ENCODE results near the gene UBE2S.
"Not testable (repeated sequence)": the region's sequence is repeated elsewhere in the genome, so short reads cannot be mapped to it uniquely, and the experiment has no call there.

The UBE2S gene

GRCh38 chr19:55426042-55426441 lies 18.5 kb upstream of the UBE2S start:
- peaks cover 12 to 48% of the 10 kb centered on the region in 2 experiments for H3K27me3 ChIP-seq (ENCODE audit: control insufficient read depth in 1 of 2, insufficient read depth in 1 of 2, low read length in 2 of 2)
- H3K9me3 ChIP-seq (ENCODE audit: control insufficient read depth, low read length), result no peaks in the 10 kb centered on the region
- no peaks in the 10 kb centered on the region for H3K36me3 ChIP-seq (ENCODE audit: control insufficient read depth in 1 of 2, insufficient read depth in 2 of 2, low read depth in 1 of 2, low read length in 2 of 2)
- H3K27ac ChIP-seq (ENCODE audit: low read length, poor library complexity, severe bottlenecking), result no peak overlapping the region
- H2BK12ac ChIP-seq (ENCODE audit: low read length in 2 of 2), result no peak overlapping the region
- H2AFZ ChIP-seq (ENCODE audit: low read depth, low read length), result no peak overlapping the region
- 78% methylated on average over 2 of the region's 2 CpGs for WGBS
- no peak for DNase-seq
- no peak overlapping the region for H3K4me3 ChIP-seq (ENCODE audit: insufficient read depth in 1 of 2, low read depth in 1 of 2, low read length in 2 of 2)
- no peak overlapping the region for H3K9ac ChIP-seq (ENCODE audit: low read length)
- no peak overlapping the region for H2BK15ac ChIP-seq (ENCODE audit: low read depth, poor library complexity, severe bottlenecking)
- H4K91ac ChIP-seq (ENCODE audit: low read length), result no peak overlapping the region
- H4K8ac ChIP-seq (ENCODE audit: low read length), result no peak overlapping the region
- H3K4me1 ChIP-seq (ENCODE audit: control insufficient read depth, insufficient read depth, low read depth, low read length), result no peaks in the 10 kb centered on the region
- no peak overlapping the region for H2BK5ac ChIP-seq (ENCODE audit: low read depth, low read length, poor library complexity, severe bottlenecking)
- no peak overlapping the region for H3K18ac ChIP-seq (ENCODE audit: low read depth in 1 of 2, low read length in 2 of 2)
- no peak overlapping the region for H2AK5ac ChIP-seq (ENCODE audit: low read length, severe bottlenecking)
- H2BK120ac ChIP-seq (ENCODE audit: low read depth, low read length), result no peak overlapping the region
- no peak overlapping the region for H3K23ac ChIP-seq (ENCODE audit: low read length in 2 of 2)
- no peaks in the 10 kb centered on the region for H3K79me1 ChIP-seq (replicated peaks; ENCODE audit: low read length, poor library complexity, severe bottlenecking)
- H3K4me2 ChIP-seq (ENCODE audit: low read length, poor library complexity, severe bottlenecking), result no peak overlapping the region
- no peak overlapping the region for H3K4ac ChIP-seq (ENCODE audit: low read depth in 1 of 2, low read length in 2 of 2)
- no peak overlapping the region for H3K14ac ChIP-seq (ENCODE audit: low read length in 2 of 2)

GRCh38 chr19:55424518-55424917 lies 16.9 kb upstream of the UBE2S start:
- 92% methylated on average over 3 of the region's 3 CpGs for WGBS

GRCh38 chr19:55423225-55424005 lies 15.8 kb upstream of the UBE2S start:
- Histone ChIP-seq H2BK5ac (ENCODE audit: low read depth, low read length, poor library complexity, severe bottlenecking) (no peak overlapping the region), H3K4me3 (ENCODE audit: insufficient read depth in 1 of 2, low read depth in 1 of 2, low read length in 2 of 2) (no peak overlapping the region), H3K4me1 (ENCODE audit: control insufficient read depth, insufficient read depth, low read depth, low read length) (no peaks in the 10 kb centered on the region), H3K9ac (ENCODE audit: low read length) (no peak overlapping the region), H2BK12ac (ENCODE audit: low read length in 2 of 2) (no peak overlapping the region), H3K14ac (ENCODE audit: low read length in 2 of 2) (no peak overlapping the region), H3K27me3 (ENCODE audit: control insufficient read depth in 1 of 2, insufficient read depth in 1 of 2, low read length in 2 of 2) (peaks cover 17 to 49% of the 10 kb centered on the region in 2 experiments), H2BK15ac (ENCODE audit: low read depth, poor library complexity, severe bottlenecking) (no peak overlapping the region), H3K18ac (ENCODE audit: low read depth in 1 of 2, low read length in 2 of 2) (no peak overlapping the region), H3K4ac (ENCODE audit: low read depth in 1 of 2, low read length in 2 of 2) (no peak overlapping the region), H4K8ac (ENCODE audit: low read length) (no peak overlapping the region), H3K79me1 (replicated peaks; ENCODE audit: low read length, poor library complexity, severe bottlenecking) (no peaks in the 10 kb centered on the region), H3K4me2 (ENCODE audit: low read length, poor library complexity, severe bottlenecking) (no peak overlapping the region), H3K36me3 (ENCODE audit: control insufficient read depth in 1 of 2, insufficient read depth in 2 of 2, low read depth in 1 of 2, low read length in 2 of 2) (no peaks in the 10 kb centered on the region), H2BK120ac (ENCODE audit: low read depth, low read length) (no peak overlapping the region), H2AFZ (ENCODE audit: low read depth, low read length) (no peak overlapping the region), H2AK5ac (ENCODE audit: low read length, severe bottlenecking) (no peak overlapping the region), H4K91ac (ENCODE audit: low read length) (no peak overlapping the region), H3K27ac (ENCODE audit: low read length, poor library complexity, severe bottlenecking) (no peak overlapping the region), H3K9me3 (ENCODE audit: control insufficient read depth, low read length) (no peaks in the 10 kb centered on the region), H3K23ac (ENCODE audit: low read length in 2 of 2) (no peak overlapping the region)
- no peak for DNase-seq
- WGBS, result 69% methylated on average over 10 of the region's 13 CpGs

More at GRCh38 chr19:55424518-55424917, 16.9 kb upstream of the UBE2S start:
- Histone ChIP-seq H2BK5ac (ENCODE audit: low read depth, low read length, poor library complexity, severe bottlenecking) (no peak overlapping the region), H4K8ac (ENCODE audit: low read length) (no peak overlapping the region), H3K23ac (ENCODE audit: low read length in 2 of 2) (no peak overlapping the region), H3K36me3 (ENCODE audit: control insufficient read depth in 1 of 2, insufficient read depth in 2 of 2, low read depth in 1 of 2, low read length in 2 of 2) (no peaks in the 10 kb centered on the region), H3K79me1 (replicated peaks; ENCODE audit: low read length, poor library complexity, severe bottlenecking) (no peaks in the 10 kb centered on the region), H2AK5ac (ENCODE audit: low read length, severe bottlenecking) (no peak overlapping the region), H2BK15ac (ENCODE audit: low read depth, poor library complexity, severe bottlenecking) (no peak overlapping the region), H3K27ac (ENCODE audit: low read length, poor library complexity, severe bottlenecking) (no peak overlapping the region), H2BK12ac (ENCODE audit: low read length in 2 of 2) (no peak overlapping the region), H3K4me1 (ENCODE audit: control insufficient read depth, insufficient read depth, low read depth, low read length) (no peaks in the 10 kb centered on the region), H3K9me3 (ENCODE audit: control insufficient read depth, low read length) (no peaks in the 10 kb centered on the region), H2BK120ac (ENCODE audit: low read depth, low read length) (no peak overlapping the region), H4K91ac (ENCODE audit: low read length) (no peak overlapping the region), H3K4ac (ENCODE audit: low read depth in 1 of 2, low read length in 2 of 2) (no peak overlapping the region), H2AFZ (ENCODE audit: low read depth, low read length) (no peak overlapping the region), H3K14ac (ENCODE audit: low read length in 2 of 2) (no peak overlapping the region), H3K4me3 (ENCODE audit: insufficient read depth in 1 of 2, low read depth in 1 of 2, low read length in 2 of 2) (no peak overlapping the region), H3K18ac (ENCODE audit: low read depth in 1 of 2, low read length in 2 of 2) (no peak overlapping the region), H3K4me2 (ENCODE audit: low read length, poor library complexity, severe bottlenecking) (no peak overlapping the region), H3K27me3 (ENCODE audit: control insufficient read depth in 1 of 2, insufficient read depth in 1 of 2, low read length in 2 of 2) (peaks cover 19 to 52% of the 10 kb centered on the region in 2 experiments), H3K9ac (ENCODE audit: low read length) (no peak overlapping the region)
- no peak for DNase-seq

GRCh38 chr19:55421281-55421680 lies 13.7 kb upstream of the UBE2S start:
- not testable (repeated sequence) for H4K91ac ChIP-seq (ENCODE audit: low read length); H2BK120ac ChIP-seq (ENCODE audit: low read depth, low read length); H3K27ac ChIP-seq (ENCODE audit: low read length, poor library complexity, severe bottlenecking); H3K4me3 ChIP-seq (ENCODE audit: insufficient read depth in 1 of 2, low read depth in 1 of 2, low read length in 2 of 2); H3K4me2 ChIP-seq (ENCODE audit: low read length, poor library complexity, severe bottlenecking); H3K9ac ChIP-seq (ENCODE audit: low read length); H3K4ac ChIP-seq (ENCODE audit: low read depth in 1 of 2, low read length in 2 of 2); H3K36me3 ChIP-seq (ENCODE audit: control insufficient read depth in 1 of 2, insufficient read depth in 2 of 2, low read depth in 1 of 2, low read length in 2 of 2); H3K79me1 ChIP-seq (replicated peaks; ENCODE audit: low read length, poor library complexity, severe bottlenecking); H3K18ac ChIP-seq (ENCODE audit: low read depth in 1 of 2, low read length in 2 of 2); H3K9me3 ChIP-seq (ENCODE audit: control insufficient read depth, low read length); H3K4me1 ChIP-seq (ENCODE audit: control insufficient read depth, insufficient read depth, low read depth, low read length); H4K8ac ChIP-seq (ENCODE audit: low read length); H3K14ac ChIP-seq (ENCODE audit: low read length in 2 of 2); DNase-seq; H2AFZ ChIP-seq (ENCODE audit: low read depth, low read length); H2AK5ac ChIP-seq (ENCODE audit: low read length, severe bottlenecking); H3K23ac ChIP-seq (ENCODE audit: low read length in 2 of 2); H2BK15ac ChIP-seq (ENCODE audit: low read depth, poor library complexity, severe bottlenecking); H2BK5ac ChIP-seq (ENCODE audit: low read depth, low read length, poor library complexity, severe bottlenecking); H2BK12ac ChIP-seq (ENCODE audit: low read length in 2 of 2)
- 76% methylated on average over 4 of the region's 4 CpGs for WGBS
- H3K27me3 ChIP-seq (ENCODE audit: control insufficient read depth in 1 of 2, insufficient read depth in 1 of 2, low read length in 2 of 2), result peaks cover 17 to 42% of the 10 kb centered on the region in 2 experiments

Measured in mesenchymal stem cell (in vitro differentiated cells and primary cell).